Loucy (cell line): ENCODE results near the gene THADA.

Experiments
- CTCF ChIP-seq: fragments of 200-600 bp; sonication (generic); conservative IDR thresholded peaks from 2 replicates; pipeline ENCODE4 v1.5.1; 2014; ENCODE audit warnings: mild to moderate bottlenecking, antibody characterized with exemption, low read length
- EZH2phosphoT487 ChIP-seq: fragments of 200-600 bp; IDR thresholded peaks from 2 replicates; pipeline ENCODE4 v1.6.1; 2018; ENCODE audit warnings: antibody characterized with exemption, mild to moderate bottlenecking, moderate library complexity, borderline replicate concordance

- TF ChIP-seq CTCF, result no peak
- TF ChIP-seq EZH2phosphoT487, result no peak
These were observed 407.1 kb downstream of the THADA start for GRCh38 chr2:43188561-43189386.
